Measurements from ENCODE around the gene UMAD1. TPM values are rescaled to one million over a fixed set of nuclear protein-coding genes. Genes with fewer than 3 reads are reported as not detected.
A peak's percentile ranks its signal among the peaks of the same experiment; 100 is the strongest.

The UMAD1 gene
- total and polyA plus RNA-seq, 2 of the 13 experiments (the other 11 are each of a cell fraction or from before 2014, with no cell fraction given), result 16.8 to 17.6 TPM

DNA sequence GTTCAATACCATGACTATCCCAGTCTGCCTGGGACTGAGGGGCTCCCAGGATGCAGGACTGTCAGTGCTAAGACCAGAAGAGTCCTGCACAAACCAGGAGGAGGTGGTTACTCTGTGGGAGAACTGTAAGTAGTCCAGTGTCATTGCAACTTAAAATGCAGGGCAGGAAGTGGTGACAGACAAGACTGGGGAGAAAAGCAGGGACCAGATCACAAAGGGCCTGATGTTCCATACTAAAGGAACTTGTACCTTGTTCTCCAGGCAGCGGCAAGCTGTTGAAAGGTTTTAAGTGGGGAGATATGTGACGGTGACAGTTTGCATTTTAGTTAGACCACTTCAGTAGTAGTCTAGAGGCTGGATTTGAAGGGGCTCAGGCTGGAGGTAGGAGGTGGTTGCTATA lies 262.3 kb downstream of the UMAD1 start:
- H3K4me1 ChIP-seq (ENCODE audit: insufficient read depth, low read length), result no peaks in the 10 kb centered on the region
- H3K36me3 ChIP-seq (replicated peaks in 1 of 2; ENCODE audit: control insufficient read depth in 1 of 2, insufficient read depth in 2 of 2, low read length in 2 of 2), result no peaks in the 10 kb centered on the region
- H3K9me3 ChIP-seq (ENCODE audit: low read length), result no peaks in the 10 kb centered on the region
- H2AFZ ChIP-seq (ENCODE audit: low read length), result no peak overlapping the region
- BruUV-seq (replicated peaks), result no TSS peak
- H3K9ac ChIP-seq (ENCODE audit: insufficient read depth, low read depth, low read length), result no peak overlapping the region
- WGBS (ENCODE audit: low lambda C conversion rate), result 56% methylated on average over 2 of the region's 2 CpGs
- FAIRE-seq (no peak), DNase-seq (ENCODE audit: low spot score) (no peak), ATAC-seq (no peak)
- CTCF ChIA-PET (ENCODE audit: low intra/inter-chr PET ratio, low total read pairs), result no interaction called here
- no peak overlapping the region for H3K27ac ChIP-seq (ENCODE audit: extremely low read length, insufficient read depth, low read length)
- in situ Hi-C loops (cut with HindIII; ENCODE audit: extremely low pct_ligation_motif_present, low pct_unique_long_range_greater_than_20kb) (no loop called here), intact Hi-C loops (cut with micrococcal nuclease; ENCODE audit: unreplicated experiment) (no loop called here)
- H3K27me3 ChIP-seq (ENCODE audit: control insufficient read depth in 1 of 2, insufficient read depth in 2 of 2, low read length in 2 of 2), result no peaks in the 10 kb centered on the region
- no peaks in the 10 kb centered on the region for H4K20me1 ChIP-seq (ENCODE audit: insufficient read depth, low read length)
- H3K79me2 ChIP-seq (ENCODE audit: insufficient read depth, low read length), result no peaks in the 10 kb centered on the region
- H3K4me2 ChIP-seq (ENCODE audit: low read depth, low read length), result no peak overlapping the region
- H3K4me3 ChIP-seq (replicated peaks in 1 of 3; ENCODE audit: insufficient read depth in 1 of 3, low read depth in 2 of 3, low read length in 3 of 3), result no peak overlapping the region
- POLR2A ChIA-PET, result no interaction called here
- TF ChIP-seq HNRNPLL (IDR thresholded peaks at IDR 0.05; ENCODE audit: low read depth, low read length, poor library complexity, severe bottlenecking) (no peak), PHF21A (CRISPR knock-in tag; IDR thresholded peaks at IDR 0.05) (no peak), ZNF772 (CRISPR knock-in tag; IDR thresholded peaks at IDR 0.05) (no peak)
- TF ChIP-seq, protein P1, sequence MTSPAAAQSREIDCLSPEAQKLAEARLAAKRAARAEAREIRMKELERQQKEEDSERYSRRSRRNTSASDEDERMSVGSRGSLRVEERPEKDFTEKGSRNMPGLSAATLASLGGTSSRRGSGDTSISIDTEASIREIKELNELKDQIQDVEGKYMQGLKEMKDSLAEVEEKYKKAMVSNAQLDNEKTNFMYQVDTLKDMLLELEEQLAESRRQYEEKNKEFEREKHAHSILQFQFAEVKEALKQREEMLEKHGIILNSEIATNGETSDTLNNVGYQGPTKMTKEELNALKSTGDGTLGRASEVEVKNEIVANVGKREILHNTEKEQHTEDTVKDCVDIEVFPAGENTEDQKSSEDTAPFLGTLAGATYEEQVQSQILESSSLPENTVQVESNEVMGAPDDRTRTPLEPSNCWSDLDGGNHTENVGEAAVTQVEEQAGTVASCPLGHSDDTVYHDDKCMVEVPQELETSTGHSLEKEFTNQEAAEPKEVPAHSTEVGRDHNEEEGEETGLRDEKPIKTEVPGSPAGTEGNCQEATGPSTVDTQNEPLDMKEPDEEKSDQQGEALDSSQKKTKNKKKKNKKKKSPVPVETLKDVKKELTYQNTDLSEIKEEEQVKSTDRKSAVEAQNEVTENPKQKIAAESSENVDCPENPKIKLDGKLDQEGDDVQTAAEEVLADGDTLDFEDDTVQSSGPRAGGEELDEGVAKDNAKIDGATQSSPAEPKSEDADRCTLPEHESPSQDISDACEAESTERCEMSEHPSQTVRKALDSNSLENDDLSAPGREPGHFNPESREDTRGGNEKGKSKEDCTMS (CRISPR knock-in tag; conservative IDR thresholded peaks at IDR 0.05), result no peak
- TF ChIP-seq, protein P2, sequence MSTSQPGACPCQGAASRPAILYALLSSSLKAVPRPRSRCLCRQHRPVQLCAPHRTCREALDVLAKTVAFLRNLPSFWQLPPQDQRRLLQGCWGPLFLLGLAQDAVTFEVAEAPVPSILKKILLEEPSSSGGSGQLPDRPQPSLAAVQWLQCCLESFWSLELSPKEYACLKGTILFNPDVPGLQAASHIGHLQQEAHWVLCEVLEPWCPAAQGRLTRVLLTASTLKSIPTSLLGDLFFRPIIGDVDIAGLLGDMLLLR (CRISPR knock-in tag; IDR thresholded peaks at IDR 0.05), result no peak

DNA sequence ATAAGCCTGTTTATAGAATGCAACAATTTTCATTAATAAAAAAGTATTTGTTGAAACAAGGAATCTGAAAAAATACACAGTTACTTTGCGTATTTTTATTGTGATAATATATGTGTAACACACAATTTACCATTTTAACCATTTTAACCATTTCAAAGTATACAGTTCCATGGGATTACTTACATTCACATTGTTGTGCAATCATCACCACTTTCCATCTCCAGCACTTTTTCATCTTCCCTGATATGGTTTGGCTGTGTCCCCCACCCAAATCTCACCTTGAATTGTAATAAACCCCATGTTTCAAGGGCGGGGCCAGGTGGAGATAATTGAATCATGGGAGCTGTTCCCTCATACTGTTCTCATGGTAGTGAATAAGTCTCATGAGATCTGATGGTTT lies 266.8 kb downstream of the UMAD1 start:
- Histone ChIP-seq H3K9ac (ENCODE audit: insufficient read depth, low read depth, low read length) (no peak overlapping the region), H3K27me3 (ENCODE audit: control insufficient read depth in 1 of 2, insufficient read depth in 2 of 2, low read length in 2 of 2) (no peaks in the 10 kb centered on the region), H3K27ac (ENCODE audit: extremely low read length, insufficient read depth, low read length) (no peak overlapping the region), H3K4me1 (ENCODE audit: insufficient read depth, low read length) (peaks cover 13% of the 10 kb centered on the region), H3K4me2 (ENCODE audit: low read depth, low read length) (no peak overlapping the region), H3K36me3 (replicated peaks in 1 of 2; ENCODE audit: control insufficient read depth in 1 of 2, insufficient read depth in 2 of 2, low read length in 2 of 2) (no peaks in the 10 kb centered on the region), H3K79me2 (ENCODE audit: insufficient read depth, low read length) (no peaks in the 10 kb centered on the region), H3K4me3 (replicated peaks in 1 of 3; ENCODE audit: insufficient read depth in 1 of 3, low read depth in 2 of 3, low read length in 3 of 3) (no peak overlapping the region), H4K20me1 (ENCODE audit: insufficient read depth, low read length) (no peaks in the 10 kb centered on the region), H3K9me3 (ENCODE audit: low read length) (no peaks in the 10 kb centered on the region), H2AFZ (ENCODE audit: low read length) (no peak overlapping the region)
- intact Hi-C loops (cut with micrococcal nuclease; ENCODE audit: unreplicated experiment), result no loop called here
- DNase-seq (ENCODE audit: low spot score) (no peak), FAIRE-seq (no peak), ATAC-seq (no peak)
- ChIA-PET POLR2A (no interaction called here), CTCF (ENCODE audit: low intra/inter-chr PET ratio, low total read pairs) (no interaction called here)
- BruUV-seq (replicated peaks), result no TSS peak
- in situ Hi-C loops (cut with HindIII; ENCODE audit: extremely low pct_ligation_motif_present, low pct_unique_long_range_greater_than_20kb), result no loop called here
- WGBS (ENCODE audit: low lambda C conversion rate), result 93% methylated on average over 2 of the region's 2 CpGs
- TF ChIP-seq, protein P3, sequence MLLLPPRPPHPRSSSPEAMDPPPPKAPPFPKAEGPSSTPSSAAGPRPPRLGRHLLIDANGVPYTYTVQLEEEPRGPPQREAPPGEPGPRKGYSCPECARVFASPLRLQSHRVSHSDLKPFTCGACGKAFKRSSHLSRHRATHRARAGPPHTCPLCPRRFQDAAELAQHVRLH (CRISPR knock-in tag; IDR thresholded peaks at IDR 0.05; ENCODE audit: borderline replicate concordance, low read depth), result no peak
- peak; percentile 58; the same call in 1 of the 2 replicates for TF ChIP-seq CEBPB (IDR thresholded peaks at IDR 0.05; ENCODE audit: borderline replicate concordance, low read depth, low read length)
- TF ChIP-seq HNRNPLL (IDR thresholded peaks at IDR 0.05; ENCODE audit: low read depth, low read length, poor library complexity, severe bottlenecking), result no peak
